ENCODE results near the gene SPDYE2. TPM values are rescaled to one million over a fixed set of nuclear protein-coding genes. Genes with fewer than 3 reads are reported as not detected.
"Not testable (repeated sequence)": the region's sequence is repeated elsewhere in the genome, so short reads cannot be mapped to it uniquely, and the experiment has no call there.

SPDYE2 gene
- polyA plus RNA-seq, 1 donor: 14.8 TPM

DNA sequence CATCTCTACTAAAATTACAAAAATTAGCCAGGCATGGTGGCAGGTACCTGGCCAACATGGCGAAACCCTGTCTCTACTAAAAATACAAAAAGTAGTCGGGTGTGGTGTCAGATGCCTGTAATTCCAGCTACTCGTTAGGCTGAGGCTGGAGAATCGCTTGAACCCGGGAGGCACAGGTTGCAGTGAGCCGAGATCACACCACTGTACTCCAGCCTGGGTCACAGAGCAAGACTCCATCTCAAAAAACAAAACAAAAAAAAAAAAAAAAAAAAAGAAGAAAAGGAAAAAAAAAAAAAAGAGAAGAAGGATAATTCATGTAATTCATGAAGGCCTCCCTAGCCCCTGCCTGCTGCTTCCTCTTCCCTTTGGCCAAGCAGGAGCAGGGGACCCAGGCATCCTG, 10.4 kb upstream of the SPDYE2 start:
- DNase-seq: not testable (repeated sequence)

GRCh38 chr7:102542083-102542482, 8.9 kb upstream of the SPDYE2 start:
- DNase-seq: not testable (repeated sequence)

DNA sequence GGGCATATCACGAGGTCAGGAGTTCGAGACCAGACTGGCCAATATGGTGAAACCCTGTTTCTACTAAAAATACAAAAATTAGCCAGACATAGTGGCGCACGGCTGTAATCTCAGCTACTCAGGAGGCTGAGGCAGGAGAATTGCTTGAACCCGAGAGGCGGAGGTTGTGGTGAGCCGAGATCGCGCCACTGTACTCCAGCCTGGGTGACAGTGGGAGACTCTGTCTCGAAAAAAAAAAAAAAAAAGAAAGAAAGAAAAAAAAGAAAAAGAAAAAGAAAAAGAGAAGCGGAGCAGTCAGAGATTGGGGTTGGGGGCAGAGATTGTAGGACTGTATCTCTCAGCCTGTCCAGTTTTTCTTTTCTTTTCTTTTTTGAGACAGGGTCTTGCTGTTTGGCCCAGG, 8.3 kb upstream of the SPDYE2 start:
- not testable (repeated sequence) for DNase-seq

DNA sequence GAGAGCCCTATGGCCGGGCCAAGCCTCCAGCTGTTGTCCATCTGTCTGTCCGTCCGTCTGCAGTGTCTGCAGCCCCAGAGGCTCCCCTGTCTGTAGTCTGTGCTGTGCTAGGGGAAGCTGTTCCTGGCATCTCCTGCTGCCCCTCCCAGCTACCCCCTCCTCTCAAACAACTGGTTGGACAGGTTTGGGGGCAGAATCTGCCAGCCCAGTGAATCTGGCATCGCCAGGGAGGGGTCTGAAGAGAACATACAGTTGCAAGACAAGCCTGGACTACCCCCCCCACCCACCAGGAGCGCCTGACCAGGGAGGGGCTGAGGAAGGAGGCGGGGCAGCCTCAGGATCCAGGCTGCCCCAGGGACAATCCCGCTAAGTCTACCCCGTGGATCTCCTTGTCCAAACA, 7.4 kb upstream of the SPDYE2 start, which contains the start of gene UPK3BL2:
TSS of gene UPK3BL2 (minus strand) at position 101 of the 400 bp plus-strand sequence. CDS start at position 41, 60 bp downstream.
- not testable (repeated sequence) for DNase-seq

DNA sequence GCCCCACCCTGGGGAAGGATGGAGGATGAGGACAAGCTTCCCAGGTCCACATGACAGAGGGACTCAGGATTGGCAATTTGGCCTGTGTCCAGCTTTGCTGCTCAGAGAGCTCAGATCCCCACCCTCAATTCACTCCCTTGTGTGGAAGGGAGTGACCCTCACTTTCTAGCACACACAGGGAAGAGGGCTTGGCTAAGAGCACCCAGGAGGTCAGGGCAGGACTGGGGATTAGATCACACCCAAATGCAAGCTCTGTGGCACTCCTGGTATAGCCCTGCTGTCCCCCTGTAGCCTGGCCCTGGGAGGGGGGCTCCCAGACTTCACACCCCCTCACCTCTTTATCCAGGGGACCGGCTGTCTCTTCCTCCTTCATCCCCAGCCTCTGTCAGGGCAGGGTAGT, 6.7 kb upstream of the SPDYE2 start:
- not testable (repeated sequence) for DNase-seq

DNA sequence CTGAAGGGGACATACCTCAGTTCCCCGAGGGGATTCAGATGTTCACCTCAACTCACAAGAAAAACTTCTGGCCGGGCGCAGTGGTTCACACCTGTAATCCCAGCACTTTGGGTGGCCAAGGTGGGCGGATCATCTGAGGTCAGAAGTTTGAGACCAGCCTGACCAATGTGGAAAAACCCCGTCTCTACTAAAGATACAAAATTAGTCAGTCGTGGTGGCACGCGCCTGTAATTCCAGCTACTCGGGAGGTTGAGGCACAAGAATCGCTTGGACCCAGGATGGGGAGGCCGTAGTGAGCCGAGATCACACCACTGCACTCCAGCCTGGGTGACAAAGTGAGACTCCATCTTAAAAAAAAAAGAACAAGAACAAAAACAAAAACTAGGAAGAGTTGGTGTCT, 5.7 kb upstream of the SPDYE2 start:
- not testable (repeated sequence) for DNase-seq

- not testable (repeated sequence) for DNase-seq
Measured at GRCh38 chr7:102546353-102546752, 4.7 kb upstream of the SPDYE2 start.

DNA sequence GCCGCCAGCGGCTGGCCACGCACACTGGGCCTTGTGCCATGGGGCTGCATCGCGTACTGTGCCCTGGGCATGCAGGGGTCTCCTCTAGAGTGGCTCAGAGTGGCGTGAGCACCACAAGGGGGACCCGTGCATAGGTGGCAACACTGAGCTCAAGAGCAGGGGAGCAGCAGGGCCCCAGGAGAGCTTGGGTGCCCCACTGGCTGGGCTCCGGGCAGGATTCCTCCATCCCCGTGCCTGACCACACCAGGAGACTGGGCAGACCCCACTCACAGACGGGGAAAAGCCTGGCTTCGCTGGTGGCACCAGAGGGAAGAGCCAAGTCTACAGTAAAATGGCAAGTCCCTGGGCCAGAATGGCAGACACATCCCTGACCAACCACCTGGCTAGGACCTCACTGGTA, 17.6 kb downstream of the SPDYE2 start:
- DNase-seq: not testable (repeated sequence)

- peak; percentile 97 for DNase-seq
Measured at GRCh38 chr7:102572261-102573239, 21.5 kb downstream of the SPDYE2 start, which contains the start of gene POLR2J3. TSS of gene POLR2J3 (minus strand) at chr7:102572583. CDS start at chr7:102572521, 62 bp downstream.

- DNase-seq: not testable (repeated sequence)
Measured at GRCh38 chr7:102574607-102575006, 23.6 kb downstream of the SPDYE2 start.

DNA sequence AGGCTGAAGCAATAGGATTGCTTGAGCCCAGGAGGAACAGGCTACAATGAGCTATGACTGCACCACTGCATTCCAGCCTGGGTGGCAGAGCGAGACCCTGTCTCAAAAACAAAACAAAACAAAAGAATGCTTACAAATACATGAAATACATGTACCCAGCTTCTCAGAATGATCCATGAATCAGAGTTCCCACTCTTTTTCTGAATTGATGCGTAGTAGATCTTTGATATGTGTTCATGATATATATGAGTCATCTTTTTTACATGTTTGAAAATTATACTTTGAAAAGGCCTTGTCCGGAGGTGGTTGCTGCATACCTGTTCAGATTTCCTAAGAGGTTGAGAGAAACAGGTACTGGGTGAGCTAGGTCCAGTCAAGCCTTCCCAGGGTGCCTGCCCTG, 25.3 kb downstream of the SPDYE2 start:
- not testable (repeated sequence) for DNase-seq

DNA sequence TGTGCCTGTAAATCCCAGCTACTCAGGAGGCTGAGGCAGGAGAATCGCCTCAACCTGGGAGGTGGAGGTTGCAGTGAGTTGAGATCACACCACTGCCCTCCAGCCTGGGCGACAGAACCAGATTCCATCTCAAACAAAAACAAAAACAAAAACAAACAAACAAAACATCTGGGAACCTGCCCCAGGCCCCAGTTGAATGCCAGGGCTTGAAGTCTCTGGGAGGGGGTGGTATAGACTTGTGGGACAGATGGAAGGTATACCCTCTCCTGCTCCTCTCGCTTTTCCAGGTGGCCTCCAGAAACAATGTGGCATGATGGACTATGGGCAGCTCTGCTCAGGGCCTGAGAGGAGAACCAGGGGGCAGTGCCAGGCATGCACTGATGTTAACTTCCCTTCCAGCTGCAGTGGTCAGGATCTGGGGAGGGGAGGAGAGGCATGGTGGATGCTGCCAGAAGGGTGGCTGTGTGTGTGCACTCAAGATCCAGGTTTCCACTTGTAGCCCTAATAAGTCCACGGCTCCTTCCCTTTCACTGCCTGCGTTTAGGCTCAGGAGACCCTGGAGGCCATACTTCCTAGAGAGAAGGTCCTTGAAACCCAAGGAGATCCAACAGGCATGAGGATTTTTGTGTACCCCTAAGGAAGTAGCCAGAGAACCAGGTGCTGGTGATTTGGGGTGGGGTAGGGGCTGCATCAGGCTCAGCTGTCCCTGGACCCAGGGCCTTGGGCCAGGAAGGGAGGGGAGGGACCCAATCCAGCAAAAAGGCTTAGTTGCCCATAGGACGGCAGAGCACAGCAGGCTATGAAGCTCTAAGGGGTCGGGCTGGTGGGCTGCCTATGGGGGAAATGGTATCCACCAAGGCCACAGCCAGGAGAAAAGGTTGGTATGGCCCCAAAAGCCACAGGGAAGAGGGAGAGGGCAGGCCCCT, 26.6 kb downstream of the SPDYE2 start:
- DNase-seq: not testable (repeated sequence)

DNA sequence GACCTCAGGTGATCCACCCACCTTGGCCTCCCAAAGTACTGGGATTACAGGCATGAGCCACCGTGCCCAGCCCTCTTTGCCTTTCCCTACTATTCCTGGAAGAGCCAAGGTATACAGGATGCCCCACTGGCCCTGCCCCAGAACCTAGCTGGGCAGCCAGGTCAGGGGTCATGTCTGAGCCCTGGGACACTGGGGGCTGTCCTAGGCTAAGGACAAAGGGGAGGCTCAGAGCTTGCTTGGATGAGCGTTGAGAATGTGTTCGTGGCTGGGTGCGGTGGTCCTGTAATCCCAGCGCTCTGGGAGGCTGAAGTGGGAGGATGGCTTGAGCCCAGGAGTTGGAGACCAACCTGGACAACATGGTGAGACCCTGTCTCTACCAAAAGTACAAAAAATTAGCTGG, 27.5 kb downstream of the SPDYE2 start:
- not testable (repeated sequence) for DNase-seq

DNA sequence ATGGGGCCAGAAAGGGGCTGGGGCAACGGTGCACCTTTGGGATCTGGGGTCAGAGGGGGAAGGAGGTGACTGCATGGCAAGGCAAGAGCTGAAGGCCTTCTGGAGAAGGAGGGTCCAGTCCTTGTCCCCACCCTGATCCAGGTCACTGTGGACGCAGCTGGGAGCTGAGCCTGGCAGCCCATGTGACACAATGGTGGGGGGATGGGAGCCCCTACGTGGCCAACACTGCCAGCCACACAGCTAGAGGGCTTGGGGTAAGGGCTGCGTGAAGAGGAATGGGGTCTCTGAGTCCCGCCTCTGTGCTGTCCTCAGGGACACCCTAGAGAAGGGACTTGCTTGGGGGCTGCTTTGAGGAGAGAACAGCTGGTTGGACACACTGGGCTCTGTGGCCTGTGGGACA, 30.7 kb downstream of the SPDYE2 start:
- DNase-seq: not testable (repeated sequence)

GRCh38 chr7:102583495-102583894, 32.5 kb downstream of the SPDYE2 start:
- DNase-seq: not testable (repeated sequence)

DNA sequence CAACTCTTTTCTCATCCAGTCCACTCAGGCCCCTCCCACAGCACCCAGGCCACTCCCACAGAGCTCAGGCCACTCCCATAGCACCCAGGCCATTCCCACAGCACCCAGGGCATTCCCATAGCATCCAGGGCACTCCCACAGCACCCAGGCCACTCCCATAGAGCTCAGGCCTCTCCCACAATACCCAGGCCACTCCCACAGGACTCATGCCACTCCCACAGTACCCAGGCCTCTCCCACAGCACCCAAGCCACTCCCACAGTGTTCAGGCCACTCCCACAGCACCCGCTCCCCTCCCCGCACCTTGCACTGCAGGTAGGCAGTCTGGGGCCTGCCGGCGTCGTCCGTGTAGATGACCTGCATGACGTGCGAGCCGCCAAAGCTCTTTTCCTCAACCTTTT, 38.8 kb downstream of the SPDYE2 start:
- DNase-seq: not testable (repeated sequence)

- not testable (repeated sequence) for DNase-seq
Measured at GRCh38 chr7:102592477-102593019, 41.5 kb downstream of the SPDYE2 start.

- DNase-seq: not testable (repeated sequence)
Measured at GRCh38 chr7:102593637-102594334, 42.8 kb downstream of the SPDYE2 start.

- not testable (repeated sequence) for DNase-seq
Measured at GRCh38 chr7:102596036-102596435, 45.0 kb downstream of the SPDYE2 start.

GRCh38 chr7:102599699-102600098, 48.7 kb downstream of the SPDYE2 start:
- DNase-seq: not testable (repeated sequence)

GRCh38 chr7:102602317-102602716, 51.3 kb downstream of the SPDYE2 start:
- DNase-seq: not testable (repeated sequence)
